Hematopoietic multipotent progenitor cell treated with erythropoietin and hydrocortisone succinate and interleukin-3 and kit ligand, for 8 days (in vitro differentiated cells): ENCODE measurements around the gene CTSD.

ENCODE experiments used
- DNase-seq: peaks from one replicate; pipeline ENCODE4 v3.0.0-alpha.2; 2015

The CTSD gene

DNA sequence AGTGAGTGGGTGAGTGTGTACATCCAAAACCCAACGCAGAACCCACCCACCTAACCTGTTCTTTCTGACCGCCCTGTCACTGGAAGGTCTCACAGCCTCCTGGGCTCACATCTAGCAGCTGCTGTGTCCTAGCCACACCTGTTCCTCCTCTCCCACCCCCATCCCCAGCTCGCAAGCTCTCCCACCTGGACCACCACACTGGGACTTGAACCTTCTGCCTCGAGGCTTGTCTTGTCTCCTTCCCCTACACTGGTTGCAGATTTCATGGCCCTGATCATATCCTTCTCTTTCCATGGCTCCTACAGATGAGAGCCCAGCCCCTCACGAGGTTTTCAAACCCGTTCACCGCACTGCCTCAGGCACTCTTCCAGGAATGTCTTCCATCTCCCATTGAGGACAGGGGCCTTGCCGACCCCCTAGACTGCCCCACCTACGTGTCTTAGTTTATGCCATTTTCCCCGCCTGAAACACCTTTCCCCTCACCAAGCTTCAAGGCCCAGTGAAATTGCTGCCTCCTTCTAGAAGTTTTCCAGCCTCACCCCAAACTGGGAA lies 20.1 kb downstream of the CTSD start:
- no peak for DNase-seq

DNA sequence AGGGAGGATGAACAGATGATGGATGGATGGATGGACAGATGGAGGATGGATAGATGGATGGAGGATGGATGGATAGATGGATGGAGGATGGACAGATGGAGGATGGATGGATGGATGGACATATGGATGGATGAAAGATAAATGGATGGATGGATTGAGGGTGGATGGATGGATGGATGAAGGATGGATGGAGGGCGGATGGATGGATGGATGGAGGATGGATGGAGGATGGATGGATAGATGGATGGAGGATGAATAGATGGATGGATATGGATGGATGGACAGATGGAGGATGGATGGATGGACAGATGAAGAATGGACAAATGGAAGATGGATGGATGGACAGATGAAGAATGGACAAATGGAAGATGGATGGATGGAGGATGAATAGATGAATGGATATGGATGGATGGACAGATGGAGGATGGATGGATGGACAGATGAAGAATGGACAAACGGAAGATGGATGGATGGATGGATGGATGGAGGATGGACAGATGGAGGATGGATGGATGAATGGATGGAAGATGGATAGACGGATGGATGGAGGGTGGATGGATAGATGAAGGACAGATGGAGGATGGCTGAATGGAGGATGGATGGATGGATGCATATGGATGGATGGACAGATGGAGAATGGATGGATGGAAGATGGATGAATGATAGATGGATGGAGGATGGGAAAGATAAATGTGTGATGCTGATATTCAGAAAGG lies 20.7 kb downstream of the CTSD start:
- no peak for DNase-seq

DNA sequence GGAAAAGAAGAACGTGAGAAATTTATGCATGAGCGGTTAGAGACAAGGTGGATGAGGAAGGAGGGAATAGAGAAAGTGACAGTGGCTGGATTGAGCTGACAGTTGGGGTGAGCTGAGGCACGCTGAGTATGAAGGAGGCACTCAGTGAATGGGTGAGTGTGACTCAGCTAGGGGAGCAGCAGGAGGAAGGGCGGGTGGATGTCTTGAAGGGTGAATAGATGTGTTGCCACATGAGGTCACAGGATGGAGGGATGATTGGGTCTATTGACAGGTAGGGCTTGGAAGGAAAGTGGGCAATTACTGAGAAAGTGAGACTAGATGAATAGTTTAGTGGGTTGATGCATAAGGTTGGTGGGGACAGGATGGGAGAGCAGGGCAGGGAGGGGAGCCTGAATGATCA lies 21.4 kb downstream of the CTSD start:
- no peak for DNase-seq

DNA sequence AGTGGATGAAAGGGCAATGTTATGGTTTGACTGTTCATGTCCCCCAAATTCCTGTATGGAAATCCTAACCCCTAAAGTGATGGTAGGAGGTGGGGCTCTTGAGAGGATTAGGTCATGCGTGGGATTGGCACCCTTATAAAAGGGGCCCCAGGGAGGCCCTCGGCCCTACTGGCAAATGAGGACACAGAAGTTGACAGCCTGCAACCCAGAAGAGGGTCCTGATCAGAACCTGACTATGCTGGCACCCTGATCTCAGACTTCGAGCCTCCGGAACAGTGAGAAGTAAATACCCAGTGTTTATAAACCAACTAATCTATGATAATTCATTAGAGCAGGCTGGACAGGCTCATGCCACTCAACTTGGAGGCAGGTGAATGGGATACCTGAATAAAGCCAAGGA lies 22.0 kb downstream of the CTSD start:
- DNase-seq = no peak

DNA sequence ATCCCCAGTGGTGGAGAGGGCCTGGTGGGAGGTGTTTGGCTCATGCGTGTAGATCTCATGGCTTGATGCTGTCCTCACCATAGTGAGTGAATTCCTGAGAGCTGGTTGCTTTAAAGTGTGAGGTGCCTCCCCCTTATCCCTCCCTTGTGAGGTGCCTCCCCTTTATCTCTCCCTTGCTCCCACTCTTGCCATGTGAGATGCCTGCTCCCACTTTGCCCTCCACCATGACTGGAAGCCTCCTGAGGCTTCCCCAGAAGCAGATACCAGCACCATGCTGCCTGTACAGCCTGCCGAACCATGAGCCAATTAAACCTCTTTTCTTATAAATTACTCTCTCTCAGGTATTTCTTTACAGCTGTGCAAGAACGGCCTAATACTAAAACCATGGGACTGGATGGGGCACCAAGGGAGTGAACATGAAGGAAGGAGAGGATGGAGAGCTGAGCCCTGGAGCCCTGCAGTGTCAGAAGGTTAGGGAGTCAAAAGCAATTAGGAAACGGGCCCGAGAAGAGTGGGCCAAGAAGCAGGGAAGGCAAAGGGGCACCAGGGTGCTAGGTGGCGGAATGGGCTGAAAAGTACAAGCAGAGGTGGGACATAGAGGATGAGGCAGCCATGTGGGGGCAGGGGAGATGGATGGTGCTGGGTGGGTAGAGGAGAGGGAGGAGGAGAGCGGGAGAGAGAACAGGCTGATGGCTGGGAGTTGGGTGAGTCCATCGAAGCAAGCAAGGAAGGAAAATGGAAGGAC lies 22.8 kb downstream of the CTSD start:
- no peak for DNase-seq

DNA sequence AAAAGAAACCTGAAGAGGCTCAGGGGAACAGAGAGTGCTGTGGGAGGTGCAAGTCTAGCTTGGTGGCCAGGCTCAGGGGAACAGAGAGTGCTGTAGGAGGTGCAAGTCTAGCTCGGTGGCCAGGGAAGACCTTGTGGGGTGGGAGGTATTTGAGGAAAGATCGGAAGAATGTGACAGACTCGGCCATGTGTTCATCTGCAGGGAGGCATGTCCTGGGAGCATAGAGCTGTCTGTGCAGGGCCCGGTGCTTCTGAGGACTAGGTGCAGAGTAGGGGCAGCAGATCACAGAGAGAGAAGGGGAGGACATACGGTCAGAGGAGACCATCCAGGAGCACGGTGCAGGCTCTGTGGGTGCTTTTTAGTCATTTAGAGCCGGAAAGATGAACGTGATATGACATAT lies 24.2 kb downstream of the CTSD start:
- DNase-seq = no peak

DNA sequence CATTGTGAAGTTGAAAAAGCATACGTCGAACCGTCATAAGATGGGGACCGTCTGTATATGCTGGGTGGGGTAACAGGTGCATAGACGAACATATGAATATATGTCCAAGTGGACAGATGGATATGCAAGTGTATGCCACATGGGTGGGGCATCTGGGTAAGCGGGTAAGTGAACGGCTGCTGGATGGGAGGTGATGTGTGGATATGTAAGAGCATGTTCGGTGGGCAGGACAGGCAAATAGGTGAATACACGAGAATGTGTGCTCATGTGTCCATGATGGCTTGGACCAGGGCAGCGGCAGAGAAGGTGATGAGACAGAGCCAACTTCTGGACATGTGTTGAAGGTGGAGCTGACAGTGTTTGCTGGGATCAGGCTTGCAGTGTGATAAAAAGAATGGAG lies 25.3 kb downstream of the CTSD start:
- DNase-seq = no peak

GRCh38 chr11:1737080-1737757 lies 26.5 kb downstream of the CTSD start:
- no peak for DNase-seq

DNA sequence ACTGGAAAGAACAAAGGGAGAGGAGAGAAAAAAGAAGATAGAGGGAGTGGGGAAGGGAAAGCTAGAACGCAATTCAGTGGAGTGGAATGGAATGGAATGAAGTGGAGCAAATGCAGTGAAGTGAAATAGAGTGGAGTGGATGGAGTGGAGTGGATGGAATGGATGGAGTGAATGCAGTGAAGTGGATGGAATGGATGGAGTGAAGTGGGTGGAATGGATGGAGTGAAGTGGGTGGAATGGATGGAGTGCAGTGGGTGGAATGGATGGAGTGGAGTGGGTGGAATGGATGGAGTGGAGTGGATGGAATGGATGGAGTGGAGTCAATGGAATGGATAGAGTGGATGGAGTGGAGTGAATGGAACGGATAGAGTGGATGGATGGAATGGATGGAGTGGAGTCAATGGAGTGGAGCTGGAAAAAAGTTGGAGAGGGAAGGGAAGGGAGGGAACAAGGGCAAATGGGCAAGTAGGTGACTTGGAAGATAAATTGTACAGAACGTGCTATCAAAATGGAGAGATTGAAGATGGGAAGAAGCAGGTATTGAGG lies 27.2 kb downstream of the CTSD start:
- no peak for DNase-seq

DNA sequence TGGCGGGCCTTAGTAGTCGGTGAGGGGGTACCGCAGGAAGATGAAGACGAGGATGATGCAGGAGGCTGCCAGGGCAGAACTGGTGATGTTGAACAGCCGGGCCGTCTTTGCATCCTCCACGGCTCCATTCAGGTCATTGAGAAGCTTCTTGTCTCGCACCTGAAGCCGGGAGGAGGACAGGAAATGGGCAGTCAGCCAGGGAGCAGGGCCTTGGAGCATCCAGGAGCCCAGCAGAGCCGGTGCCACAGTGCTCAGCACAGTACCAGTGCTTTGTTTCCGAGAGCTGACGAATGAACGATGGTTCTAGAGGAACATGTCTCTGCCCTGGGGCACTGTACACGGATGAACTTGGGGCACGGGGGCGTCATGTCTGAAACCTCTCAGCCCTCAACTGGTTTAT lies 28.5 kb downstream of the CTSD start:
- no peak for DNase-seq

DNA sequence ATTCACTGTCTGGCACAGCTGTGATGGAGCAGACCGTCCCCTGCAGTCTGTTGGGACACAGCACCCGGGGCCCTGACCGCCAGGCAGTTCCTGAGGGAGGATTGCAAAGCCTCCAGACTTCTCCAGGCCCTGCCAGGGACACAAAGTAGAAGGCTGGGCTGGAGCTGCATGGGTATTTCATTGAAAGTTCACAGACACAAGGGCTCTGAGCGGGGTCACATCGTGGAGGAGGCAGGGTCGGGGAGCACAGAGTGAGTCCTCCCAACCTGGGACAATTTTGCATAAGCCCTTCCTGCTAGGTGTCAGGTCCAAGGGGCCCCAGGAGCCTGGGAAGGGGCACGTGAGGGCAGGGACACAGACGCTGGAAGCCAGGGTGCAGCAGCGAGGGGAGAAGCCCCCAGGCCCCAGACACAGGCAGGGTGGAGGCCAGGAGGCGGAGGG lies 29.1 kb downstream of the CTSD start:
- no peak for DNase-seq

- no peak for DNase-seq
Observed at GRCh38 chr11:1733716-1734640, 29.7 kb downstream of the CTSD start.

- DNase-seq = no peak
Observed at GRCh38 chr11:1733009-1733715, 30.6 kb downstream of the CTSD start.

DNA sequence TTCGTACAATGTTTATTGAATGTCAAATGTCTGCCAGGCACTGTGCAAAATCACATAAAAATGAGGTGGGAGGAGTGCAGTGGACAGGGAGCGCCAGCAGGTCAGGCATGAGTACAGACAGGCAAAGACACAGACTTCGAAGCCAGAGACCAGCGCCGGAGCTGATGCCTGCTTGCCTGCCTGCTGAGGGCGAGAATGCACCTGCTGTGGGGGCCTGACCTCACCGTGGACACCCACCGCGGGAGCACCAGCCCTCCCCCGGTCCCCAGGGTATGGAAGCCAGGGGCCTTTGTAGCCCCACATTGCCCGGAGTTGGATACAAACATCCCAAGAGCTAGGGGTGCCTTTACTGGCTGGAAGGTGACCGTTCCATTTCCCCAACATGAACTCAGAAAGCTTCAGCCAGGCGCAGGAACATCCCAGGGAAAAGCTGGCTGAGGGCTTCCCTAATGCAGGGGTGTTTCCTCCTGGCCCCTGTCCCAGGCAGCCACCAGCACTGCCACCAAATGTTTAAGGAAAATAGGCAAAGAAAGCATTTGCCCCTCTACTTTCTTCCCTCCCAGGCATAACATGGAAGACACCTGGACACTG lies 31.2 kb downstream of the CTSD start:
- DNase-seq = no peak

- DNase-seq = no peak
Observed at GRCh38 chr11:1731451-1732059, 32.2 kb downstream of the CTSD start.

DNA sequence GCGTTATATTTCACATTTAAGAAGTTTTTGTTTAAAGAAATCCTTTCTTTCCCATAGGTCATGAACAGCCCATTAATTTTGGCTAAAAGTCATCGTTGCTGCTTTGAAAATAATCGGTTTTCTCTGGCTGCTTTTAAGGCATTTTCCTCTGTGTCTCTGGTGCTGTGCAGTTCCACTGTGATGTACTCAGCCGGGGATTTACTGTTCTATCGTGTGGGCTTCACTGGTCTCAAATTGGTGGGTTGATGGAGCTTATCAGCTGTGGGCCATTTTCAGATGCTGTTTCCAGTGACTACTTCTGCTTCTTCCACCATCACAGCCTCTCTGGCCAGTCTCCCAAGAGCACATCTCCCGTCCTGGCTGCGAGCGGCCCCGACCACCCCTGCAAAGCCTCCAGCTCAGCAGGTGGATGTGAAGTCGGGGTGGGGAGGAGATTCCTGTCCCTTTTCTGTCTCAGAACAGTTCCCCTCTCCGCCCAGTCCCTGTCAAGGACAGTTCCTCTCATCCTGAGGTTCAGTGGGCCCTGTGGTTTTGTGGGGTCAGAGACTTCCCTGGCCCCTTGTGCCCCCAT lies 33.6 kb downstream of the CTSD start:
- DNase-seq = no peak

DNA sequence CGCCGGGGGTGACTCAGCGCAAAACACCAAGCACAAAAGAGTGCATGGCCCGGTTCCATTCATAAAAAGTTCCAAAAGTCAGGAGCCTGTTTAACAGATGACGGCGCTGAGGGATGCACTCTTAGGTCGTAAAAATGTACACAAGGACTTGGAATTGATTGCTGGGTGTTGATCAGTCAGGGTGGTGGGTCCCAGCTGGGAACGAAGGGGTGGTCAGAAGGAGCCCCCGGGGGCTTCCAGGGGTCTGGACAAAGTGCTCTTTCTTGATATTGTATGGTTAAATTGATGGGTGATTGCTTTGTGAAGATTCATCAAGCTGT lies 34.1 kb downstream of the CTSD start:
- no peak for DNase-seq

DNA sequence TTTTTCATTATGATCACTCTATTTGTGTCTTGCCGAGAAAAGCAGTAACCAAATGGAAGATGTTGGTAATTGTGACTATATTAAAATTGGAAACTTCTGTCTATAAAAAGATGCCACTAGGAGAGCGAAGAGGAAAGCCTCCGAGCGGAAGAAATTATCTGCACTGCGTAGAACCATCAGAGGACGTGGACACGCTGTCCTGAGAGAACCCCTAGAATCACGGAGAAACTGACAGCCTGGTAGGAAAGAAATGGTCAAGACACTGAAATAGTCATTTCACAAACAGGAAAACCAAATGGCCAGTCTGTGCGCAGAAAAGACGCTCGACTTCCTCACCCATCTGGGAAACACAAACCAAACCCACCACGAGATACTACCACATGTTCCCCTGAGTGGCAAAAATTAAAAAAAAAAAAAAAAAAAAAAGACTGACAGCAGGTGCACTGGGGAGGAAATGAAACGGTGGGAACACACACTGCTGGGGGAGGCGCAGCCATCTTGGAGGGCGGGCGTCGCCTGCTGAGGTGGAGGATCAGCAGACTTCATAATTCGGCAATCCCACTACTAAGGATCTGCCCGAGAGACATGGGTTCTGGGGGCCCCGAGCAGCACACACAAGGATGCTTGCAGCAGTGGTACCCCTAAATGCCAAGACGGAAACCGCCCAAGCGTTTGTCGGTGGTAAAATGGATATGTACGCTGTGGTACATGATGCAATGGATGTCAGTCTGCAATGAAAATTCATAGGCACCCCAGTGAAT lies 34.6 kb downstream of the CTSD start:
- DNase-seq = no peak

DNA sequence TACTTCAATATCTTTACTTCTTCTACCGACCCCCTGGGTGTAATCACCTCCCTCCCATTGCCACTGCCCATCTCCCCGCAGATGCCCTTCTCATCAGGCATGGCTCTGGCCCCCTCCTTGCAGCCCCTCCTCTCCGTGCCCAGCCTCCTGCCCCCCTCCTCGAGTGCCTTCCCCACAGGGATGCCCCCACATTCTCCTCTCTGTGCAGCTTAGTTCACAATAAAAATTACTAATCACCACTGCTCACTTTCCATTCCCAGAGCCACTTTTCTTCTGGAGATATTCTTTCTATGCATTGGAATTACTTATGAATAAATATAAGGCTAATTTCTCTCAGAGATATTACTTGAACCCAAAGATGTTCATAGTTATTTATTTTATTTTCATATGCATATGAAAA lies 35.4 kb downstream of the CTSD start:
- DNase-seq = no peak

DNA sequence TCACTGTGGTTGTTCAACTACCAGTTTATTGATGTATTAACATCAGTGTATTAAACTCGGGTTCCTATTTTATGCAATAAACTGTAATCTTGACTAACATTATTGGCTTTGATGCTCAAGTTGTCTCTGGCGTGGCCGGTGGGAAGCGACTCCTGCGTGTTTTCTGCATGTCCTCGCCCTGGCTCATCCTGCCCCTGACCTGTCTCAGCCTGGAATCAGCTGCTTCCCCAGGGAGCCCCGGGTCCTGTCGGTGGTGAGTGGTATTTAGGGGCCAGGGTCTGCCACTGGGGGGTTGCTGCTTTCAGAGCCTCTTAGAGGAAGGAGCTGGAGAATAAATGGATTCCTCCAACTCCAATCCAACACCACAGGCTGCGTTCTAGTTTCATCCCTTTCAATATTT lies 35.9 kb downstream of the CTSD start:
- no peak for DNase-seq
